HG02840 (cell line): Measurements from ENCODE around the gene TRRAP.
A peak's percentile ranks its signal among the peaks of the same experiment; 100 is the strongest.
"Not testable (repeated sequence)": the region's sequence is repeated elsewhere in the genome, so short reads cannot be mapped to it uniquely, and the experiment has no call there.

Experiments used
- ATAC-seq: cut with Tn5 transposase; IDR thresholded peaks from one replicate; pipeline ENCODE4 v1.9.1; 2021; ENCODE audit warnings: mild to moderate bottlenecking, moderate library complexity, moderate number of reproducible peaks; ENCODE audit not compliant: unreplicated experiment, low FRiP score

Gene TRRAP

DNA sequence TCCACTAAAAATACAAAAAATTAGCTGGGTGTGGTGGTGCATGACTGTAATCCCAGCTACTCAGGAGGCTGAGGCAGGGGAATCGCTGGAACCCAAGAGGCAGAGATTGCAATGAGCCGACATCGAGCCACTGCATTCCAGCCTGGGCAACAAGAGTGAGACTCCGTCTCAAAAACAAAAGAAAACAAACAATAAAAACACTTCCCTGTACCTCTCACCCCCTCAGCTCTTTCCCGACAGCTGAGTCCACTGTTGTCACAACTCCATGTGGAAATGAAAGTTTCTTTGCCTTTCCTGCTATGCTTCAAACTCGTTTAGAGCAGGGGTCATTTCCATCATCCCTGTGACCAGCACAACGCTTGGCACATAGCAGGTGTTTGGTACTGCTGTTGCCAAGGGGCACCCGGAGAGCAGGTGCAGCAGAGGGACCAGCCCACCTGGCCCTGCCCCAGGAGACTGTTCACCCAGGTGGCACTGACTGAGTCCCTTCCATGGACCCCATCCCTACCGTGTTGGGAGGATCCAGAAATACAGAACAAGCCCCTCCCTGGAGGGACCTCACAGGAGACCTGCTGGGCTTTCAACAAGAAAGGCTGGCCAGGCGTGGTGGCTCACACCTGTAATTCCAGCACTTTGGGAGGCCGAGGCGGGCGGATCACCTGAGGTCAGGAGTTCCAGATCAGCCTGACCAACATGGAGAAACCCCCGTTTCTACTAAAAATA is 13.4 kb upstream of the TRRAP start:
- ATAC-seq = no peak

DNA sequence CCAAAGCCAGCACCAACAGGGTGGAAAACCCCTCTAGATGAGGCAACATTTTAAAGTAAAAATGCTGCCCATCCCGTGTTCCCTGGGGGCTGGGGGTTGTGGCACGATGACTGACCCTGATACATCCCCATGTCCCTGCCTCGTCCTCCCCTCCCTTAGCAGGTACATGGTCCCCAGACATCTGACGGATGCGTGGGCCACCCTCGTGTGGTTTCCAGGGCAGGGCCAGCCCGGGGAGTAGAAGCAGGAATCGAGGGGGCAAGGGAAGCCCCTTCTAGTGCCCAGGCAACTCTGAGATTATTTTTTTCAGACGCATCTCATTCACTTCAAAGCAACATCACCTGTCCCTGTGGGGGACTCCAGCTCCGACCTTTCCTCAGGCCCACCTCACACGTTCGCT is 12.0 kb upstream of the TRRAP start:
- ATAC-seq = no peak

DNA sequence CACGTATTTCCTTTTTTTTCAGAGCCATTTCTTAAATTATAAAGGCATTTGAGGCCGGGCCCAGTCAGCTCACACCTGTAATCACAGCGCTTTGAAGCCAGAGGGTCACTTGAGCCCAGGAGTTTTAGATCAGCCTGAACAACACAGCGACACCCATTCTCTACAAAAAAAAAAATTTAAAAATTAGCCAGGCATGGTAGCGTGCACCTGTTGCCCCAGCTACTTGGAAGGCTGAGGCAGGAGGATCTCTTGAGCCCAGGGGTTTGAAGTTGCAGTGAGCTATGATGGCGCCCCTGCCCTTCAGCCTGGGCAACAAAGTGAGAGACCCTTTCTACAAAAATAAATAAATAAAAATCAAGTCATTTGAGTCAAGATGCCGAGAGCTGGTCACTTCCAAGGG is 11.6 kb upstream of the TRRAP start:
- no peak for ATAC-seq

DNA sequence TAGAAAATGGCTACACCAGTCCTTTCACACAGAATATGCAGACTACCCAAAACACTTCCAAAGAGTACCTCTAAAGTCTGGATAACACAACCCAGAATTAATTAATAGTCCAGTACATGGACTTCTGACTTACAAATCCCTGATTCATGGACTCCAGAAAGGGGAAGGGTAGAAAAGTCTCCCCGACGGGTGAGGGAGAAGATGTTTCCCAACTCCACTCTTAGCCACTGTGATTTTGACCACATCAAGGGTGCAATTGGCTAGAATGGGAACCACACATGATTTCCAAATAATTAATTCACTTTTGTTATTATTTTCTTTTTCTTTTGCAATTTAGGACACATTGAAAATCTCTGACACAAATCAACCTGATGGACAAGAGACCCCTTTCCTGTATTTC is 9.9 kb upstream of the TRRAP start:
- ATAC-seq = no peak

DNA sequence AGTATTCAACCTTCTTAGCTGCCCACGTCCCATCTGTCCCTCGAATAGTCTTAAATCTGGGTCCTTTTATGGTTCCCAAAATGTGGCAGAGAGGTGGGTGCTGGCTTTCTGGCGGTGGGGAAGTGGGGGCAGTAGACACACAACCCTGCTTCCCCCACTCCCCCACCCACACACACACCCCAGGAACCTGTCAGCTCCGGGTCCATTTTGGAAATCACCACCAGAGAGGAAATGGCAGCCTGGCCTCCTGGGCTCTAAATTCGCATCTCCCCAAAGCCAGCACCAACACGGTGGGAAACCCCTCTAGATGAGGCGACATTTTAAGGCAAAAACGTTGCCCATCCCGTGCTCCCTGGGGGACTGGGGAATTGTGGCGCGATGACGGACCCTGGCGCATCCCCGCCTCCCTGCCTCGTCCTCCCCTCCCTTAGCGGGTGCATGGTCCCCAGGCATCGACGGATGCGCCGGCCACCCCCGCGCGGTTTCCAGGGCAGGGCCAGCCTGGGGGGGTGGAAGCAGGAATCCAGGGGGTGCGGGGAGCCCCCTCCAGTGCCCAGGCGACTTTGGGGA is 9.2 kb upstream of the TRRAP start:
- no peak for ATAC-seq

DNA sequence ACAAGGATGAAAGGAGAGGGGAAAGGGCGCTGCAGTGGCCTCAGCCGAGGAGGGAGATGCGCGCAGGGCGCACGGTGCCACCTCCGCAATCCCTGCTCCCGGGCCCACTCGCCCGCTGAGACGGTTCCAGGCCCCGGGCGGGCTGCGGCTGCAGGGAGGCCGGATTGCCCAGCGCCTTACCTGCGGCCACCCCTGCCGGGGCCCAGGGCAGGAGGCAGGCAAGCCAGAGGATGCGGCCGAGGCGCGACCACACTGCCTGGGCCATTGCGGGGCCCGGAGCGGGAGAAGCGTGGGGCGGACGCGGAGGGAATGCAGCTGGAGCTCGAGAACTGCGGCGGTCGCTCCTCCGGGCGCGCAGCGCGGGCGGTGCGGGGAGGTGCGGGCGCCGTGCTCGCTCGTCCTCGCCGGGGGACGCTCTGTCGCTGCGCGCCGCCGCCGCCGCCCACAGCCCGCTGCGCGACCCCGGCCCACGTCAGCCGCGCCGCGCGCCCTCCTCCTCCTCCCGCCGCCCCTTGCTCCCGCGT is 8.7 kb upstream of the TRRAP start, which contains the start of gene TMEM130:
TMEM130 (minus strand) TSS at position 418 of the 524 bp plus-strand sequence; CDS start at position 265, 153 bp downstream.
- ATAC-seq = no peak

DNA sequence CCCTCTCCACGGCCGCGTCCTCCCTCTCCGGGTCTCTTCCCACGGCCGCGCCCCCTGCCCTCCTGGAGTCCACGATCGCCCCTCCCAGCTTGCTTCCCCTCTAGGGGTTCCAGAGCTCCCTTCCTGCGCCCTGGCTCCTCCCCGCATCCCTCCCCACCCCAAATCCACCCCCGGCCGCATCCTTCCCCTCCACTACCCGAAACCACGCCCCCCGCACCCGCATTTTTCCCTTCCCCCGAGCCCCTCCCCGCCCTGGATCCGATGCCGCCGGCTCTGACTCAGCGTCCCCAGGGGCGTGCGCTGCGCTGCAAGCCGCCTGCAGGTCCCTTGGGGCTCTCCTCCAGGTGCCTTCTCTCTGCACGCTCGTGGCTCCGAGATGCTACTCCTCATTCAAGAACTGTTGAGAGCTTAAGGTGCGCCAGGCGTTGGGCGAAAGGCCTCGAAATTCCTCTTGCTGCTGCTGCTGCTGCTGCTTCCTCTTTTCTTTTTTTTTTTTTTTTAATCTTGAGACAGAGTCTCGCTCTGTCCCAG is 8.1 kb upstream of the TRRAP start:
- no peak for ATAC-seq

DNA sequence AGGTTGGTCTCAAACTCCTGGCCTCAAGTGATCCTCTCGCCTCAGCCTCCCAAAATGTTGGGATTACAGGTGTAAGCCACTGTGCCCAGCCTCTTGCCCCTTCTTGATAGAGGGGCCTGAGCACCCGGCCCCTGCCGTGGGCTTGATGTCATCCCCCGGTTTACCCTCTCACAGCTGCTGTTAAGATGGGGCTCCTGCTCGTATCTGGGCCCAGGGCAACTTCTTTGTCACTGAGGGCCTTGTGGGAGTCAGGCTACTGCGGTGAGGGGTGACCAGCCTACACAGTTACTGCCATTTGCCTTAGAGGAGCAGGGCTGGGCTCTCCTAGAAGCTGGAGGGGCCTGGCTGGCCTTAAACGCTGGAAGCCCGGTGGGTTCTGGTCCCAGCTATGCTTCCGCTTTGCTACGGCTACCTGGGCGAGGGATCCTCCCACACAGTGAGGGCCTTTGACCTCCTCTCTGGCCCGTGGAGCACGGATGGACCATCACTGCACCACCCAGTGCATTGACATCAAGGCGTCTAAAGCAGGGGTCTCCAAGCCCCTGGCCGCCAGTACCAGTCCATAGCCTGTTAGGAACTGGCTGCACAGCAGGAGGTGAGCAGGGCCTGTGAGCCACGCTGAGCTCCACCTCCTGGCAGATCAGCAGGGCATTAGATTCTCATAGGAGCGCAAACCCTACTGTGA is 7.4 kb upstream of the TRRAP start:
- no peak for ATAC-seq

DNA sequence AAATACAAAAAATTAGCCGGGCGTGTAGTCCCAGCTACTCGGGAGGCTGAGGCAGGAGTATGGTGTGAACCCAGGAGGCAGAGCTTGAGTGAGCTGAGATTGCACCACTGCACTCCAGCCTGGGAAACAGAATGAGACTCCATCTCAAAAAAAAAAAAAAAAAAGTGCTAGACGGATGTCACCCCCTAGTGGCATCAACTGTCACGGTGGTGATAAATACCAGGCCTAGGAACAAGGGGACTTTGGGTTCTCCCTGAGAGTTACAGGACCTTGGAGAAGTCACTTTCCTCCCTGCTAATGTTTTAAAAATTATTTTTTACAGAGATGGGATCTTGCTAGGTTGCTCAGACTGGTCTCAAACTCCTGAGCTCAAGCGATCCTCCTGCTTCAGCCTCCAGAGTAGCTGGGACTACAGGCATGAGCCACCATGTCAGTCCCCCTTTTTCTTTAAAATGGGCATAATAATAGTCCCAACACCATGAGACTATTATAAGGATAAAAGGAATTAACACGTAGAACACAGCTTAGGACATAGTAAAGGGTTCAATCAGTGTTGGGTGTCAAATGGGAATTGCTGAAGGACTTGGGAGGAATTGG is 5.9 kb upstream of the TRRAP start:
- no peak for ATAC-seq

DNA sequence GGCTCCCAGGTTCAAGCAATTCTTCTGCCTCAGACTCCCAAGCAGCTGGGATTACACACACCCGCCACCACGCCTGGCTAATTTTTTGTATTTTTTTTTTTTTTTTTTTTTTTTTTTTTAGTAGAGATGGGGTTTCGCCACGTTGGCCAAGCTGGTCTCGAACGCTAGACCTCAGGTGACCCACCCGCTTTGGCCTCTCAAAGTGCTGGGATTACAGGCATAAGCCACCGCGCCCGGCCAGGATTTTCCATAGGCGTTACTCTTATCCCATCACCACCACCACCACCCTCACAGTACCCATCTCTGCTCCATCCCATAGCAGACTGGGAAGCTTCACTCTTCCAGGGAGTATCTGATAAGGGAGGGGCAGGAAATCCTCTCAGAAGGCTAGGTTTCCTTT is 4.7 kb upstream of the TRRAP start:
- not testable (repeated sequence) for ATAC-seq

DNA sequence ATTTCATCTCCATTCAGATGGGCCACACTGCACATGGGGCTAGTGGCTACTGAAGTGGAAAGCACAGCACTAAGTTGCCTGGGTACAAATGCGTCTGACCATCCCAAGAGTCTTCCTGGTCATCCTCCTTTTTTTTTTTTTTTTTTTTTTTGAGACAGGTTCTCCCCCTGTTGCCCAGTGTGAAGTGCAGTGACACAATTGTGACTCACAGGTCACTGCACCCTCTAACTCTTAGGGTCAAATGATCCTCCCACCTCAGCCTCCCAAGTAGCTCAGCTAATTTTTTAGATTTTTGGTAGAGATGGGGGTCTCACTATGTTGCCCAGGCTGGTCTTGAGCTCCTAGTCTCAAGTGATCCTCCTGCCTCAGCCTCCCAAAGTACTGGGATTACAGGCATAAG is 3.4 kb upstream of the TRRAP start:
- no peak for ATAC-seq

DNA sequence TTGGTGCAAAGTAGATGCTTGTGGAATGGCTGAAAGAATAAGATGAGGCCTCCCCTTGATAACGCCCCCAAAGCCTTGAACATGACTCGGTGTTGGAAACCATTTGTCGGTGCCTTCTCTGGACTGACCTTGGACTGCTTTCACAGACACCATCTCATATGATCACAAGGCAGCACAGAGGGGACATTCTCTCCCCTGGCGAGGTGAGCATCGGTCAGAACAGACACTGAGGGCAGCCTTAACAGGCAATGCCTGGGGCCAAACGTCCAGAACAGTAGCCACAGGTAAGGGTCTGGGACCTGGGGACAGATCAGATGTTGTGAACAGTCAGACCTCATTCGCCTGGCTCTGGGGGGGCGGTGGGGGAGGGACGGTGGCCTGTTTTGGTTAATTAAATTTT is 2.8 kb upstream of the TRRAP start:
- no peak for ATAC-seq

DNA sequence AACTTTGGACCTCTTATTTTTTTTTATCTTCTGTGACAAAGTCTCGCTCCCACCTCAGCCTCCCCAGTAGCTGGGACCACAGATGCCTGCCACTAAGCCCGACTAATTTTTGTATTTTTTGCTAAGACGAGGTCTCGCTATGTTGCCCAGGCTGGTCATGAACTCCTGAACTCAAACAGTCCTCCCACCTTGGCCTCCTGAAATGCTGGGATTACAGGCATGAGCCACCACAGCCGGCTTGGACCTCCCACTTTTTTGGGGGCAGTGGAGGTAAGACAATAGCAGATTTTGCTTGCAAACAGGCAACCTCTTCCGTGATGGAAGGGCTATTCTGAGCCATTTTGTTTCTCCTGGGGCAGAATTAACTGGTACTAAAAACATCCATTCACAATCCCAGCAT is 1.2 kb upstream of the TRRAP start:
- no peak for ATAC-seq

DNA sequence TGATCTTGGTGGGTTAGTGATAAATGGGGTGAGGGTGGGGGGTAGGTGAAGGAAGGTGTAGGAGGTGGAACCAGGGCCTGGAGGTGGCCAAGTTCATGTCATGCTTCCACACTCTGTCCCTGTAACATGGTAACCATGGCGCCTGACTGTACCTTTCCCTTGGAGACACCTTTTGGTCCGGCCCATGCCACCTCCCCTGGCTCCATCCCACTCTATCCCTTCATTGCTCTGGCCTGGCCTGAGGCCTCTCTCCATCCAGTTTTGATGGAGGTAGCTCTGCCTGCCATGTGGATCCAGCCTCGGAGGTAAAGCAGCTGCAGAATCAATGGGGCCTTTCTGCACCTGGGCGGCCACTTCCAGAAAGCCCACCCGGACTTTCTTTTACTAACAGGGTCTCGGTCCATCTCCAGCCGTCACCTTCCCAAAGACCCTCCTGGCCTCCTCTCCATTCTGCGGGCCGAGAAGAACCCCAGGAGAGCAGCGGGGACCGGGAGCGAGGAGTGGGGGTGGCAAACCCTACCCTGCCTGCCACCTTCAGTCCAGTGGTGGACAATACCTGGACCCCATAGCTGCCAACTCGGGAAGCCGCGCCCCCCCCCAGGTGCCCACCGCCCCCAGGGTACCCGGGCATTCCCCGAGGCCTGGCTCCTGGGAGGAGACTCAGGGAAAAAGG is 504 bp upstream of the TRRAP start:
- ATAC-seq = peak; percentile 4

DNA sequence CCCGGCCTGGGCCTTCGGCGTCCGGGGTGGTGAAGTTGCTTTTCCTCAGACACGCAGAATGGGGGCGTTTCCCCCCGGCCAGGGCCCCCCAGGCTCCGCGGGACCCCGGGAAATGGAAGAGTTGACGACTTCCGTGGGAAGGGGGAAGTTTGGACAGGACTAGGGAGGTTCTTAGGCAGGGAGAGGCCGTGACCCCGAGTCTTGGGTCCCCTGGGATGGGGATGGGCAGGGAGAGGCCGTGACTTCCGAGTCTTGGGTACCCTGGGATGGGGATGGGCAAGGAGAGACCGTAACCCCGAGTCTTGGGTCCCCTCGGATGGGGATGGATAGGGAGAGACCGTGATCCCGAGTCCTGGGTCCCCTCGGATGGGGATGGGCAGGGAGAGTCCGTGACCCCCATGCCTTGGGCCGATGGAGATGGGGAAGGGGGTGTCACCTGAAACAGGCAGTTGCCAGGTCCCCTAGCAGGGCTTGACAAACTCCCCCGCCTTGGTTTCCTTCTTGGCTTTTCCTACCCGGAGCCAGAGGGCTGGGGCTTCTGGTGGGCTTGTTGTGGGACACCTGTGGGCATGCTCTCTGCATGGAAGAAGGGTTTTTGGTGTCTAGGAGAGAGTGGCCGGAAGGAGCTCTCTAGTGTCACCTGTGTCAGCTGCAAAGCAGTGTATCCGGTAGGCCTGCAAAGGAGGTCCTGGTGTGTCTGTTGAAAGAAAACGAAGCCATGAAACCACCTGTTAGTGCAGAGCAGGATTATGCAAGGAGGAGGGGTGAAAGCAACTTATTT is 1.1 kb downstream of the TRRAP start:
- peak; percentile 72 for ATAC-seq

DNA sequence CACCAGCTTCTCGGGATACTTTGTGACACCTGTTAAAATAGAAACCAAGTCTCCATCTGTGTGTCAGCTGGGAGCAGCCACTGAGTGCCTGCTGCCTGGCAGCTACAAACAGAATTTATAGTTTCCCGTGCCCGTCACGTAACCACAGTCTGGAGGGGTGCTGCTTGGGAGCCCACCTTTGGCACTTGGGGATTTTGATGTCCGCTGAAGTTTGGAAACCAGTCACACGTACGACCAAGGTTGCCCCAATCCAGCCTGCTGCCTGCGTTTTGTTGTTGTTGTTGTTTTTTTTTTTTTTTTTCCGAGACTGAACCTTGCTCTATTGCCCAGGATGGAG is 1.6 kb downstream of the TRRAP start:
- ATAC-seq = no peak

DNA sequence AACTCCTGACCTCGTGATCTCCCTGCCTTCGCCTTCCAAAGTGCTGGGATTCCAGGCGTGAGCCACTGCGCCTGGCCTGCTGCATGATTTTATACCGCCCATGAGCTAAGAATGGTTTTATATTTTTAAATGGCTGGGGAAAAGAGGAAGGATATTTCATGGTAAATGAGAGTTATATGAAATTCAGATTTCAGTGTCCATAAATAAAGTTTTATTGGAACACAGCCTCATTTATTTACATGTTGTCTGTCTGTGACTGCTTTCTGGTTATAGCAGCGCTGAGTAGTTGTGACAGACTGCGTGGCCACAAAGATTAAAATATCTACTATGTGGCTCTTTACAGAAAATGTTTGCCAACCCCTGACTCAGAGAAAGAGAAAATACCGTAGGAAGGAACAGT is 2.2 kb downstream of the TRRAP start:
- no peak for ATAC-seq

DNA sequence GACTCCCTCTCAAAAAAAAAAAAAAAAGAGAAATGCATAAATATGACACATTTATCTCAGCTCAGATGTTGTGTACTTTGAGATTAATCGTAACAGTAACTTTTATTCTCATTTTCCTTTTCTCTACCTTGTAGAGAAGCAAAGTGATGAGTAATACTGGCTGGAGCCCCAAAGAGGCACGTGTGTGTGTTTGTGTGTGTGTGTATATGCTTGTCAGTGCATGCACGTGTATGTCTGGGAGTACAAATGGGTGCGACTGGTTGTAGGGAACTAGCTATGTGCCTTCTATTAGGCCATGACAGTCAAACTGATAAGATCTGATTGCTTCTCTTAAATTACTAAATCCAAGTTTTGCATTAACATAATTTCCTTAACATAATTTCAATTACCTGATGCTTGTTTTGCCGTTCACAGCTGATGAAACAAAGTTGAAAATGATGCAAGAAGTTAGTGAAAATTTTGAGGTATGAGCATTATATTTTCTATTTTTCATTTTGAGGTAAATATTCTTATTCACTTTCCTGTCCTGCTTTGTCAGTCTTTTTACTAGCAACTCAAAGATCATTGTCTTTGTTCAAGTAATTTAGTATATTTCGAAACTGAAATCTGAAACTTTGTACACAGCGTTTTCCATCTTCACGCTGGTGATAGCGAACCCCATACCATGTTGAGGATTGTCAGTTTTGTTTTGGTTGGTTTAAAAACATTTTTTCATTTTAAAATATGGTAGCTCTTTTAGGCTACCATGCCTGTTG is 3.4 kb downstream of the TRRAP start:
- no peak for ATAC-seq

DNA sequence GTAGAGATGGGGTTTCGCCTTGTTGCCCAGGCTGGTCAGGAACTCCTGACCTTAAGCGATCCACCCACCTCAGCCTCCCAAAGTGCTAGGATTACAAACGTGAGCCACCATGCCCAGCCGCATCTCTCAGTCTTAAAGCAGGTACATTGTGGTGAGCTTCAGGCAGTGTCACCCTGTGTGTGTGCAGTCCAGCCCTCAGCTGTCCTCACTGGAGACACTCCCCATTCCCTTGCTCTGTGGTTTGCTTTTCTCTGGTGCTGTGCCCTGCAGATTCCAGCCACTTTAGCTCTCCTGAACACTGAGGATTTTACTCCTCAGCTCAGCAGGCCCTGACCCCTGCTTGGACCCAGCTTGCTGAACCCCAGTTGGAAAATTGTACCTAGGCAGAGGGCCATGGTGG is 6.1 kb downstream of the TRRAP start:
- no peak for ATAC-seq
